HG03378 (cell line): ENCODE data around the gene ST6GALNAC2.
"Not testable (repeated sequence)": the region's sequence is repeated elsewhere in the genome, so short reads cannot be mapped to it uniquely, and the experiment has no call there.

Source experiments
- ATAC-seq: cut with Tn5 transposase; IDR thresholded peaks from one replicate; pipeline ENCODE4 v1.9.1; 2021; ENCODE audit warnings: mild to moderate bottlenecking, moderate library complexity; ENCODE audit not compliant: unreplicated experiment

The ST6GALNAC2 gene

DNA sequence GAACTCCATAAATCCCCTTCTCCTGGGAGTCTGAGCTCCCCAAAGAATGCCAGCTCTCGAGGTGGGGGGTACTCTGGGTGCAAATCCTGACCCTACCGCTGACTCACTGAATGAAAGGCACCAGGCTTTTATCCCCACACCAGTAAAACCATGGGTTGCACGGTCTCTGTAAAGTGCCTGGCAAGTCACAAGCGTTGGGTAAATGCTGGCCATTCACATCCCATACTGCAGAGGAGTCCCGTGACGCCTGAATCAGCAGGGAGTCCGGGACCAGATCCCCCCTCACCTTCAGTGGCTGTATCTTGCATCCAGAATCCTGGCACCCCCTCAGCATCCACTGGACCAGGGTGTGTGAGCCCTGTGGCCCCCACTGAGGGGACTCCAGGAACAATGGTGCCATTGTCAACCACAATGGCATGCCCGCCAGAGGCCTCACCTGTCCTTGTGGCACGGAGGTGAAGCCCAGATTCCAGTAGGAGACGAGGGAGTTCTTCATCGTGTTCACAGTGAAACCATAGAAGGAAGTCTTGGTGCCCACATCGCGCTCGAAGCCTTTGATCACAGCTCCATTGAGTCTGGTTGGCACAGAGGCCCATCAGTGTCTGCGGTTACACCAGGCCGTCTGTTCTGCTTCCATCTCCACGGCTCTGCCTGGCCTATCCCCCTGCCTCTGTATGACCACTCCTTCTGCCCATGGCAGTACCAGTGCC, 13.3 kb downstream of the ST6GALNAC2 start:
- no peak for ATAC-seq

DNA sequence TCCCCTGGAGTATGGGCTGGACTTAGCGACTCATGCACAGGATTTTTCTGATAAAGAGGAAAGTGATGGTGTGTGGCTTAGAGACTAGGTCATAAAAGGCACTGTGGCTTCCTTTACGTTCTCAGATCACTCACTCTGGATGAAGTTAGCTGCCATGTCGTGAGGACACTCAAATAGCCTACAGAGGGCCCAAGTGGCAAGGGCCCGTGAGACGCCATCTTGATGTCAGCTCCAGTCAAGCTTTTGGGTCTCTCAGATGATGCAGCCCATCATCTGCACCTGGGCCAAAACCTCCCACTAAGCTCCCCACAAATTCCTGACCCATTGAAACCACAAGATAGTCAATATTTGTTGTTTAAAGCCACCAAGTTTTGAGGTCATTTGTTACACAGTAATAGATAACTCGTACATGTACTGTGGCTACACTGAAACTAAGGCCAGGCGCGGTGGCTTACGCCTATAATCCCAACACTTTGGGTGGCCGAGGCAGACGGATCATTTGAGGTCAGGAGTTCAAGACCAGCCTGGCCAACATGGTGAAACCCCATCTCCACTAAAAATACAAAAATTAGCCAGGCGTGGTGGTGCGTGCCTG, 14.7 kb downstream of the ST6GALNAC2 start:
- no peak for ATAC-seq

DNA sequence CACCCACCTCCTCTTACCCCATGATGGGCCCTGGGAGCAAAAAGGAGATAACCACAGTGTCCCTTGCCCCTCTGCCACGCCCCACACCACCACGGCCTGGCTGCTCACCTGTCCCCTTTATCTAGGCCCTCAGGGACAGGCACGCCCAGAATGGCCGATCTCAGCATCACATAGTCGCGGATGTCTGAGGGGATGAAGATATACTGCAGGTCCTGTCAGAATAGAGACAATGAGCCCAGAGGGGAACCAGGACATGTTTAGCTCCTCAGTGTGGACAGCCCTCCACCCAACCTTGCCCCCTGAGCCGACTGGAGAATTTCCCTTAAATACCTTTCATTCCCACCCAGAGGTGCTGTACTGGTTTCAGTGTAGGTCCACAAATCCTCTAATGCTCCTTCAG, 15.2 kb downstream of the ST6GALNAC2 start:
- ATAC-seq, result no peak

DNA sequence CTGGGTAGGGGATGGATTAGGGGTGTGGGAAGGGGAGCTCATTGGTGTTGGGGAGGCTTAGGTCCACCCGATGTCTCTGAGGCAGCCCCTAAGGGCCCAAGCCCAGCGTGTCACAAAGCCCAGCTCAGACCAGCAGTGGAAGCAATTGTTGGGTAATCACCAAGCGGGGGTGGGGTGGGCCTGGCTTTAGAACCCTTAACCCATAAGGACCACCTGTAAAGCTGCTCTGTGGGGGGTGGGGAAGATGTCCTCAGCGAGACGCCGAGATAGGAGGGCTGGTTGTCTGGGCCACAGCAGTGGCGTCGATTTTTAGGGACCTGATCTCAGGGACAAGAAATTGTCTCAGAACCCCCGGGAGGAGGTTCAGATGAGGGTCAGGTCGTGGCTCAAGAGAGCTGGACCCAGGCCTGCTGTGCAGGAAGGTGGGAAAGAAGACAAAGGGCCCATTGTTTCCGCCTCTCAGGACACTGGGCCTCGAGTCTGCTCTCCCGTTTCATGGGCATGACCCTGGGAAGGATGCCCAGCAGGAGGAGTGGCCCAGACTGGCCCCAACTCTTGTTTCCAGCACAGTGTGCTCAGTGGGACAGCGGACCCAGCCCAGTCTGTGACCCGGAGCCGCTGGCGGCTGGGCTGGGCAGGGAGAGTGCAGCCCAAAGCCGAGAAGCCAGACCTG, 15.9 kb downstream of the ST6GALNAC2 start:
- ATAC-seq, result no peak

DNA sequence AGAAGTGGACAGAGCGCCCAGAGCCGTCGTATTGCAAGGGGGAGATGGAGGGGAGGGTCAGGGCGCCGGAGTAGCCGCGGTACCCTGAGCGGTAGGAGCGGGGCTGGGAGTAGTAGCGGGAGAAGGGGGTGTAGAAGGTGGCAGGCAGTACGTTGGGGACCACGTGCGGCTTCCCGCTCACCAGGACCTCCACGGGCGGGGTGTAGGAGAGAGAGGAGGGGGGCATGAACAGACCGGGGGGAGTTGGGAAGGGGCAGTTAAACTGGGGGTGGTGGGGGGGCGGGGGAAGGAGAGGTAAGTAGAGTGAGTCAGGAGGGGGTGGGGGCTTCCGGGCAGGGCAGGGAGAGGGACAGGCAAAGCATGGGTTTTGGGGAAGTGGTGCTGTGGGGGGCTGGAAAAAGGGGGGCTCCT, 16.8 kb downstream of the ST6GALNAC2 start:
- ATAC-seq, result no peak

DNA sequence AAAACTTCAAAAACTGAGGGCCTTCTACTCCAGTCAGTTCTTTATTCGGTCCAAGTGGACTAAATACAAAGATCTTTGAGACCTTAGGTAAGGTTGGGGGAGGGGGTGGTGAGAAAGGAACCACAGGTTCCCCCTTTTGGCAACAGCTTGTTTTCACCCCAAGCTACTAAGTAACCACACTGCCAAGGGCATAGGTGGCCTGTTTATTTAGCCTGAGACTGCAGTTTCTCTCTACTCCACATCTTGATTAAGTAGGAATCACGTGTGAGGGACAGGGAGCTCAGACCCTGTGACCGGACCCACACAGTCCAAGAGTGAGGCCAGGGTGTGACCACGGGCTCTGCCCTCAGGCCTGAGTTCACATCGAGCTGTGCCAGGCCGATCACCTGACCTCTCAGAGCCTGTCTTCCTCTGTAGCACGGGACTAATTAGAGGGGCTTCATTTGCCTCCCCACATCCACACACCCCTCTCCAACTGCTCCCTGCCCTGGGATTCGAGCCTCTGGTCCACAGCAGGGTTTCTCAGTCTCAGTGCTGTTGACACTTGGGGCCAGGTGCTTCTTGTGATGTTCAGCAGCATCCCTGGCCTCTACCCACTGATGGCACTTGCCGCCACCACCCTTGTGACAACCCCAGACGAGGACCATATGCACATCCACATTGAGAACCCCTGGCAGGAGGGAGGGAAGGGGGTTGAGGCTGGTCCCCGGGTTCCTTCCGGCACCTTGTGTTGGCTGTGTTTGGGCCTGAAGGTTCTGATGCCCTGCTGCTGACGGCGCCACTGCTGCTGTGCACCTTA, 17.8 kb downstream of the ST6GALNAC2 start:
- no peak for ATAC-seq

DNA sequence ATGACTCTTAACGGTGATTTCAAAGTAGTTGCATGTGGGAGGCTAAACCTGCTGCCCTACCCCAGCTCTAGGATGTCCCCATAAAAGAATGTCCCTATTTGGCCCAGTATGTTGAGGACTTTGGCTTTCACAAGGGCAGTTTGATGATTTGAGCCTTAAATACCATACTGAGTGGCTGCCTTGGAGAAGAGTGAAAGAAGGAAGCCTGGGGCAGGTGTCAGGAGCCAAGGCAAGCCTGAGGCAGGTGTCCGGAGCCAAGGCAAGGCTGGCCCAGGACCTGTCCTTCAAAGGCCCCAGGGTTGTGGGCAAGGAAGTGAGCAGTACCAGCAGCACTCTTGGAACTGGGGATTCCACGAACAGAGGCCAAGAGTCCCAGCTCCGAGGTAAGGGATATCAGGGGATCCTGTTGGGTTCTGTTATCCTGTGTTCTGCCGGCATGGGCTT, 18.6 kb downstream of the ST6GALNAC2 start:
- ATAC-seq, result no peak

DNA sequence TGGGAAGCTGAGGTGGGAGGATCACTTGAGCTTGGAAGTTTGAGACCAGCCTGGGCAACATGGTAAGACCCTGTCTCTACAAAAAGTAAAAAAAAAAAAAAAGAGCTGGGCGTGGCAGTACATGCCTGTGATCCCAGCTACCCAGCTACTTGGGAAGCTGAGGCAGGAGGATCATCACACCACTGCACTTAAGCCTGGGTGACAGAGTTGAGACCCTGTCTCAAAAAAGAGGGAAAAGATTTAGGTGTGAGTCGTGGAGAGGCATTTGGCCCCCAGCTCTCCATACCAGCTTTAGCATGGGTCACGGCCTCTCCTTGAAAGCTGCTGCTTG, 19.1 kb downstream of the ST6GALNAC2 start:
- no peak for ATAC-seq

DNA sequence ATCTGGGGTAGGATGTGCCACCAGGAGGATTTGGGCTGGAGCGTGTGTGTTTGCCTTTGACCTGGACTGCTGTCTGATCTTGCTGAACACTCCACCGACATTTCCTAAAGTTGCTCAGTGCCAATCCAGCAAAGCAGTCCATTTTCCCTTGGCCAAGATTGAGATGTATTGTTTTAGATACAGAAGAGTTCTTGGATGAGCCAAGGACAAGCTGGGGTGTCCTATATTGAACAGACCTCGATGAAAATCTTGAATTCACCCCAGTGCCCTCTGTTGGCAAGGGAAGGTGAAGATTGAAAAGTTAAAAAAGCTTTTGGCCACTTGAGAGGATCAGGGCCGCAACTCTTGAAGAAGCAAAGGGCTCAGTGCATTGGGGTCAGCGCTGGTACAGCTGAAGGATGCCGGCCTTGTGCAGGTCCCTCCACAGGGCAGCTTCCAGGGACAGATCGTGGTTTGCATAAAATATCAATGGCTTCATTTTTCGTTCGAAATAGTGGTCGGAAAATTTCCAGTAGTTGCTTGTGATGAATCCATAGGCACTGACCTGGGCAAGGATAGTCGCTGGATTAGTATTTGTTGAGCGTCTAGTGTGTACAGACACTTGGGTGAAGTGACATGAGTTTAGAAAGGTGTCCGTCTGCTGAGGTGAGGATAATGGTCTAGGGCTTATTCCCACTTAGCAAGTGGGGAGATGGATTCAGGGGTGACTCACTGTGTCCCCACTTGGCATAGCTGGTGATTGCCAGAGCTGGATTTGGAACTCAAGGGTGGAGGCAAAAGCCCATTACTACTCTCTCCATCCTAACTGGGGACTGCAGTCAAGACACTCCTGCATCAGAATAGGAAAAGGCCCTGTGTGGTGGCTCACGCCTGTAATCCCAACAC, 19.7 kb downstream of the ST6GALNAC2 start:
- ATAC-seq, result no peak

DNA sequence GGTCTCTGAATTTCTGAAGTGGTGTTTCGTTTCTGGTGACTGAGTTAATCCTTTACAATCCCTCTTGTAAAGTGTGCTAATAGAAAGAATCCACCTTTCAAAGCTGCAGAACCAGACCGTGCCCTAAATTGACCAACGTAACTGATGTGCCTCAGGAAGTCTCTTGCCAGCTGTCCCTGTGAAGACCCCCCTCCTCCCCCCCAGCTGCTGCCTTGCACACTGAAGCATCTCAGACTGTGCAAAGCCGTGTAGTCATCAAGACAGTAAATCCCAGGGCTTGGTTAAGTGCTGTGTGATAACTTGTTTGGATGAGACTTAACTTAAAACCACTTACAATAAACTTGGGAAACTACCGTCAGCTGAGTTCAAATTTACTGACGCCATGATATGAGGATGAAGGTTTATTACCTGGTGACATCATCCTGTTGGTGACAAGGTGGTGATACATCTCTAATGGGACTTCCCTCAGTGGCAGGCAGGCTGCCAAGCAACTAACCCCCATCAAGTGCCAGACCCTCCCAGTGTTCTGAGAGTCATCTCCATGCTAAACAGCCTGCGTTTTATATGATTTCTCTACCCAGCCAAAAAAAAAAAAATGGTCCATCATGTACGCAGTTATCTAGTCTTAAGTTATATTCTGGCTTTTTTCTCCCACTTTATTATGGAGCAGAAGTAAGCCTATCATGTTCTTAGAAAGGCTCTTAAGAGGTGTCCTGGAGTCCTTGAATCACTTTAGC, 20.5 kb downstream of the ST6GALNAC2 start:
- not testable (repeated sequence) for ATAC-seq

DNA sequence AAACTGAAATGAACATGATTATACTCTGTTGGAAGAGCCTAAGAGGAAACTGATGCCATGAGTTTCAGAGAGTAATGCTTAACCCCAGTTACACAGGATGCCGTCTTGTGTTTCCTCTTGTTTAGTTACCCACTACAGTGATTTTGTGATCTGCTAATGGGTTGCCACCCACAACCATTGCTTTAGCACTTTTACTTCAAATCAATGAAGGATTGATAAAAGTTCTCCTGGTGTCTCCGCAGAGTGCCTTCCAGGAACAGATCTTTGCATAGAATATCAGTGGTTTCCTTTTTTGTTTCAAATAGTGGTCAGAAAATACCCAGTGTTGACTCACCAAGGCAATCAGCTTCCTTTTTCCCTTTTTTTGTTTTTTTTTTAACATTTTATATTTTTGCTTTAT, 22.3 kb downstream of the ST6GALNAC2 start:
- not testable (repeated sequence) for ATAC-seq

DNA sequence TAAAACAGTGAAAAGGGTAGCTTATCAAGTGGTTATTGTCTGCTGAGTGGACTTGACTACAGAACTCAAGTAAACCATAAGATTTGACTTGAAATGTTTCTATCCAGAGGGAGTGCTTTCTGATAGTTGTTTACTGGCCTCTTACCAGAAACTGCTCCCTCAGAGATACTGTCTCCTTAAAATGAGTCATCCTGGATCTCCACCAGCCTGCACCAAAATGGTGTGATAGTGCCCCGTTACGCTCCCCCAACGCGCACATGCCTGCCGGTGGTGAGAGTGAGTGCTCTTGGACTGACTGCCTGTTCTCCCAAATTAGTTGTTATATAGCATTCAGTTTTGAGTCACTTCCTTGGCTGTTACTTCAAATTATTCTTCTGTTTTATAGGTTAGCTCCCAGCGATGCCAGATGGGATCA, 22.9 kb downstream of the ST6GALNAC2 start:
- no peak for ATAC-seq

DNA sequence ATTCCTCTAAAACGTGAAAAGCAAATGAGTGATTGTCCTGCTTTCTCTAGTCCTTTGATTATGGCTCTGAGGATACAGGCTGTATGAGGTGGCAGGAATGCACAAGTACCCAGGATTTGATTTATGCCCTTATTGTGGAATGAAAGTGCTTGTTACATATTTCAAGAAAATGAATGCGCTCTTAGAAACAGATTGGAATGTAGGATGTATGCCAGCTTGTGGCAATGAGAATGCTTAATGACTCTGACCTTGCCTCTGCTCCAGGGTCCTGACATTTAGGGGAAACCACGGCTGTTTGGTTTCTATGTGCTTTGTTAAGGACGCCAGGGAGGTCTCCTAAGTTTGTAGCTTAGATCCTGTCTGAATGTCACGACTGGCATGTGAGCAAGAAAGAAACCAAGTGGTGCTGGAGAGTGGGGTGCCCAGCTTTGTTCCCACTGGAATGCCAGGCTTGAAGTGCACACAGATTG, 23.8 kb downstream of the ST6GALNAC2 start:
- no peak for ATAC-seq

DNA sequence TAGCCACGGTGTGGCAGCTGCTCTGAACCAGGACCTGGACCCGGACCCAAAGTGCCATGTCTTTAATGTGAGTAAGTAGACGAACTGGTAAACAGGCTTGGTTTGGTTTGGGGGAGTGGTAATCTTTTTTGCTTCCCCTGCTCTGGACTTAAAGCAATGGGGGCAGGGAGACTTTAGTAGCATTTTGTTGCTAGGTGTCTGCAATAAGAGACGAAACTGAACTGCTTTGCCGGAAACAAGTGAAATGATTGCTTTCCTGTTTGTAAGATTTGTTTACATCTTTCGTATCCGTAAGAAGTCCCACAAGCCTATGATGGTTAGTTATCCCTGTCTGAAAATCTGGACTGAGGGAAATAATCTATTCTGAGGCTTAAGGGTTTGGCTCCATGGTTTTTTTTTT, 24.3 kb downstream of the ST6GALNAC2 start:
- ATAC-seq, result no peak

DNA sequence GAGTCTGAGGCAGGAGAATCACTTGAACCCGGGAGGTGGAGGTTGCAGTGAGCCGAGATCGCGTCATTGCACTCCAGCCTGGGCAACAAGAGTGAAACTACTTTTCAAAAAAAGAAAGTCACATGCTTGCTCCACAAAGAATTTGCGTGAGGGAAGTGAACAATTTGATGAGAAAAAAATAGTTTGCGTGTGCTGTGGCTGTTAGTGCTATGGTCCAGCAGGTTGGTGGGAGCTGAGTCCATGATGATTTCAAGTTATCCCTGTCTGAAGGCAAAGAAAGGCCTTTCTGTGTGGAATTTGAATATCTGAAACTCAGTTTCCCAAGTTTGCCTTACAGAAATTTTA, 24.8 kb downstream of the ST6GALNAC2 start:
- no peak for ATAC-seq

DNA sequence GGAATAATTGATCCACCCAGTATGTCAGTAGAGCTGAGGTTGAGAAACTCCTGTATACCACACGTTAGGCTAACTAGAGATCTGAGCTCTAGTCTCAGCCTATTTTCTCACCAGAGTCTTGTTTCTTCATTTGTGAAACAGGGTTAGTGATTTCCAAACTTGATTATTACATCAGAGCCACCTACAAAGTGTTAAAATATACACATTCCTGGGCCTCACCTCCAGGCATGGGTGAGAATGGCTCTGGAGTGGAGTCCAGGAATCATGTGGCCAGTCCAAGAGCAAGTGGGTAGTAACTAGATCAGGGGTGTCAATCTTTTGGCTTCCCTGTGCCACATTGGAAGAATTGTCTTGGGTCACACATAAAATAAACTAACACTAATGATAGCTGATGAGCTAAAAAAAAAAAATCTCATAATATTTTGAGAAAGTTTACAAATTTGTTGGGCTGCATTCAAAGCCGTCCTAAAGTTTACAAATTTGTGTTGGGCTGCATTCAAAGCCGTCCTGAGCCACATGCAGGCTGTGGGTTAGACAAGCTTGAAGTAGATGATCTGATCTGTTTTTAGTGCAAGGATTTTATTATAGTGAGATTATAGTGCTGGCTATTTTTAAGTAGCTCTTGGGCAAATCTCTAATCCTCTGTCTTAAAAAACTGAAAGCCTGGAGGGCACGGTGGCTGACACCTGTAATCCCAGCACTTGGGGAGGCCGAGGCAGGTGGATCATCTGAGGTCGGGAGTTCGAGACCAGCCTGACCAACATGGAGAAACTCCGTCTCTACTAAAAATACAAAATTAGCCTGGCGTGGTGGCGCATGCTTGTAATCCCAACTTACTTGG, 25.4 kb downstream of the ST6GALNAC2 start:
- ATAC-seq, result no peak

DNA sequence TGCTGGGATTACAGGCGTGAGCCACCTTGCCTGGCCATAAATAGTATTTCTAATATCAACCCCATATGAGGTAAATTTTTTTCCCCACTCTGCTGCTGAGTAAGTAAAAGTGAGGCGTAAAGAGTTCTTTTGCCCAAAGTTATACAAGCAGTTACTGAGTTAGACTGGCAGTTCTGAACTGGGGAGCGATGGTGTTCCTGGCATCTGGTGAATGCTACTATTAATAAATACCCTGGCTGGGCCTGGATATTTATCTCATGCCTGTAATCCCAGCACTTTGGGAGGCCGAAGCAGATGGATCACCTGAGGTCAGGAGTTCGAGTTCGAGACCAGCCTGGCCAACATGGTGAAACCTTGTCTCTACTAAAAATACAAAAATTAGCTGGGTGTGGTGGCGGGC, 26.2 kb downstream of the ST6GALNAC2 start:
- ATAC-seq, result not testable (repeated sequence)

DNA sequence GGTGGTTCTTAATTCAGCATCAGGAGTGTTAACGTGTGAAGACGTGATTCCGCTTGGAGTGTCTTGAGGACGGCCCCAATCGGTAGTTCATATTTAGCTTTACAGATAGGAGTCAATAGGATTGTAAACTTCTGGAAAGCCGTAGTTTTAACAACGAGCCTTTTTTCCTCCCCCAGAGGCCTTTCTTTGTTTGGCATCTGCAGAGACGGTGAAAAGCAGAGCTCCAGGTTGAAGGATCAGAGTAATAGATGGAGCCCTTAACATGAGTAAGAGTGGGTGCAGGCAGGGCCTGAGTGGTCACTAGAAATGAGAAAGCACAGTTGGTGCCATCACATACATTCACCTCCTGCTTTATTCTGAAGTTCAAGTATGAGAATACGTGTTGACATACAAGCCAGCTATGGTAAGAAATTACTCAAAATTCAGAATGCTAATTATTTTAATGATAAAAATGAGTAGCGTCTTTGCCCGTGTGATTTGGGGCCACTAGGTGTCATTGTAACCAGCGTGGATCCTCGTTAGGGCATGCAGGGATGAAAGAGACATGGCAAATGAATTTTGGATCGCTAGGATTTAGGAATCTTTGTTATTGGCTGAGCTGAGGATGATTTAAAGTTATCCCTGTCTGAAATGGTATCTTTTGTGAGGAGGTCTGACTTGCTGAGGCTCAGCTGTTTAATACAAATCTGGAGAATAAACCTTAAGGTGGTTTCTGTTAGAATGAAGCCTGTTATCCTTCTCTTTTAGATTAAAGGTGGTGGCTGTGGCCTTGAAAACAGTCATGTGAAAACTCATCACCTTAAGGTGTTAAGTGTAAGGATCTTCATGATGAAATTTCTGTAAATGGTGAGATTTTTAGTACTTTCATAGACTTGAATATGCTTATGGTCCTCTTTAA, 27.2 kb downstream of the ST6GALNAC2 start:
- no peak for ATAC-seq
